Keratinocyte (primary cell): ENCODE results near the gene ZNF438. TPM values are rescaled to one million over a fixed set of nuclear protein-coding genes. Genes with fewer than 3 reads are reported as not detected.

Source experiments
- DNase-seq: peaks from one replicate; pipeline ENCODE4 v3.0.0-alpha.2; 2011; ENCODE audit warnings: low read depth, missing footprints, low spot score
- FAIRE-seq: peaks from 2 replicates; lab custom pipeline; 2011; peaks lifted over from hg19 to GRCh38; lab: Jason Lieb, UNC
- H2AFZ ChIP-seq: 2 replicates; pipeline ENCODE4 v1.6.0; 2012; ENCODE audit warnings: low read length, control low read depth, inconsistent platforms; ENCODE audit not compliant: control insufficient read depth
- H3K27ac ChIP-seq: 2 replicates; pipeline ENCODE4 v1.5.1; 2011; ENCODE audit warnings: low read length; ENCODE audit not compliant: control insufficient read depth, insufficient read depth
- H3K27me3 ChIP-seq: 3 replicates; pipeline ENCODE4 v1.6.0; 2011; ENCODE audit warnings: low read length; ENCODE audit not compliant: control insufficient read depth, insufficient read depth; ENCODE audit errors: extremely low read depth
- H3K36me3 ChIP-seq, 2 experiments: 2 replicates in 1 of 2; 3 replicates in 1 of 2; pipeline ENCODE4 v1.5.1; 2011; ENCODE audit warnings: low read length in 2 of 2, mild to moderate bottlenecking in 1 of 2; ENCODE audit not compliant: control insufficient read depth in 2 of 2, insufficient read depth in 2 of 2; ENCODE audit errors: extremely low read depth in 1 of 2
- H3K4me1 ChIP-seq: 3 replicates; pipeline ENCODE4 v1.5.1; 2011; ENCODE audit warnings: low read length; ENCODE audit not compliant: control insufficient read depth, insufficient read depth; ENCODE audit errors: extremely low read depth
- H3K4me2 ChIP-seq: 3 replicates; pipeline ENCODE4 v1.6.0; 2011; ENCODE audit warnings: low read depth, low read length; ENCODE audit not compliant: control insufficient read depth, insufficient read depth; ENCODE audit errors: extremely low read depth
- H3K4me3 ChIP-seq, 3 experiments: fragments of 200-600 bp in 1 of 3; sonication (generic) in 1 of 3; 2 replicates in 2 of 3; 3 replicates in 1 of 3; pipeline ENCODE4 v1.5.1; 2011 to 2016; ENCODE audit warnings: low read length in 3 of 3, mild to moderate bottlenecking in 3 of 3, control low read depth in 2 of 3, inconsistent platforms in 1 of 3, low read depth in 1 of 3, mixed read lengths in 1 of 3, mixed run types in 1 of 3, moderate library complexity in 1 of 3; ENCODE audit not compliant: control insufficient read depth in 2 of 3, insufficient read depth in 2 of 3; ENCODE audit errors: extremely low read depth in 1 of 3
- H3K79me2 ChIP-seq: 2 replicates; pipeline ENCODE4 v1.6.0; 2012; ENCODE audit warnings: low read length; ENCODE audit not compliant: control insufficient read depth, insufficient read depth
- H3K9ac ChIP-seq: 3 replicates; pipeline ENCODE4 v1.6.0; 2011; ENCODE audit warnings: low read length; ENCODE audit not compliant: control insufficient read depth, insufficient read depth; ENCODE audit errors: extremely low read depth
- H3K9me1 ChIP-seq: 3 replicates; pipeline ENCODE4 v1.6.0; 2011; ENCODE audit warnings: low read length; ENCODE audit not compliant: control insufficient read depth, insufficient read depth; ENCODE audit errors: extremely low read depth
- H3K9me3 ChIP-seq: 2 replicates; pipeline ENCODE4 v1.5.1; 2012; ENCODE audit warnings: low read depth, low read length; ENCODE audit not compliant: control insufficient read depth
- H4K20me1 ChIP-seq: 3 replicates; pipeline ENCODE4 v1.6.0; 2011; ENCODE audit warnings: low read length; ENCODE audit not compliant: control insufficient read depth, insufficient read depth; ENCODE audit errors: extremely low read depth
- EZH2 ChIP-seq: IDR thresholded peaks from one replicate; pipeline ENCODE4 v1.6.1; 2012; ENCODE audit warnings: inconsistent platforms, mild to moderate bottlenecking, low read length, moderate library complexity
- dilution Hi-C: fragments of 300-500 bp; cut with MboI; formaldehyde crosslinking; loops from one replicate; pipeline ENCODE4 v1.7.0; 2020; ENCODE audit warnings: low sequenced_read_pairs; ENCODE audit not compliant: extremely low pct_ligation_motif_present
- polyA plus RNA-seq, 5 experiments: library from polyadenylated mRNA; depleted of rRNA in 3 of 5; stranded (reverse) in 3 of 5; stranded (forward) in 1 of 5; unstranded in 1 of 5; fragments of >200 nt; gene quantifications; 1 replicate in 1 of 5; 2 replicates in 3 of 5; 3 replicates in 1 of 5; pipeline versions ENCODE4 v1.2.1 to v1.2.3, GENCODE V29; 2011 to 2012; ENCODE audit warnings: missing spikeins in 2 of 5, low read depth in 1 of 5, low replicate concordance in 1 of 5
- TF ChIP-seq, protein P1 (sequence below), 3 experiments: IDR thresholded peaks in 1 of 3; conservative IDR thresholded peaks in 1 of 3; optimal IDR thresholded peaks in 1 of 3; 2 replicates in 2 of 3; 3 replicates in 1 of 3; pipeline versions ENCODE3 to v1.5.1; 2011; ENCODE audit warnings: low read length in 3 of 3, mild to moderate bottlenecking in 3 of 3, moderate library complexity in 2 of 3, control low read depth in 1 of 3, inconsistent platforms in 1 of 3; ENCODE audit not compliant: insufficient read depth in 2 of 3; ENCODE audit errors: extremely low read depth in 1 of 3

ZNF438 gene
- polyA plus RNA-seq, 1 donor (not counting 4 experiments of a cell fraction or from before 2014, with no cell fraction given): 2.8 TPM

DNA sequence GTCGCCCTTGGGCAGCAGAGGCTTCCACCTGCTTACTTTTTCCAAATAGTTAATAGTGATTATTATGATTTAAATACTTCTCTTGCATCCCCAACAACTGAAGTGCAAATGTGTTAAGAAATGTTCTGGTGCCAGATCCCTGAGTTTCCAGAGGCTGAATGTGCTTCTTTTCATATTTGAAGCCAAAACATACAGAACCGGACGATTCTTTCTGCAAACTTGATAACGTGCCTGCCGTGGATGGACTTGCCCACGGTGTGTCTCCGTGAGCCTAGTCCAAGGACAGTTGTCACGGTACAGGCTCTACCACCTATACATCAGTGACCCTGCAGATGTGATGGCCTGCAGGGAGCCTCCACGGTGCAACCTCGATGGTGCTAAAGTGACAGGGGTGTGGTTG is 203.5 kb downstream of the ZNF438 start:
- no peaks in the 10 kb centered on the region for H3K79me2 ChIP-seq
- H3K9me3 ChIP-seq: no peaks in the 10 kb centered on the region
- DNase-seq (no peak), FAIRE-seq (no peak)
- dilution Hi-C loops: no loop called here
- H3K27me3 ChIP-seq: no peaks in the 10 kb centered on the region
- TF ChIP-seq, protein P1, sequence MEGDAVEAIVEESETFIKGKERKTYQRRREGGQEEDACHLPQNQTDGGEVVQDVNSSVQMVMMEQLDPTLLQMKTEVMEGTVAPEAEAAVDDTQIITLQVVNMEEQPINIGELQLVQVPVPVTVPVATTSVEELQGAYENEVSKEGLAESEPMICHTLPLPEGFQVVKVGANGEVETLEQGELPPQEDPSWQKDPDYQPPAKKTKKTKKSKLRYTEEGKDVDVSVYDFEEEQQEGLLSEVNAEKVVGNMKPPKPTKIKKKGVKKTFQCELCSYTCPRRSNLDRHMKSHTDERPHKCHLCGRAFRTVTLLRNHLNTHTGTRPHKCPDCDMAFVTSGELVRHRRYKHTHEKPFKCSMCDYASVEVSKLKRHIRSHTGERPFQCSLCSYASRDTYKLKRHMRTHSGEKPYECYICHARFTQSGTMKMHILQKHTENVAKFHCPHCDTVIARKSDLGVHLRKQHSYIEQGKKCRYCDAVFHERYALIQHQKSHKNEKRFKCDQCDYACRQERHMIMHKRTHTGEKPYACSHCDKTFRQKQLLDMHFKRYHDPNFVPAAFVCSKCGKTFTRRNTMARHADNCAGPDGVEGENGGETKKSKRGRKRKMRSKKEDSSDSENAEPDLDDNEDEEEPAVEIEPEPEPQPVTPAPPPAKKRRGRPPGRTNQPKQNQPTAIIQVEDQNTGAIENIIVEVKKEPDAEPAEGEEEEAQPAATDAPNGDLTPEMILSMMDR (optimal IDR thresholded peaks at IDR 0.05 in 1 of 3, IDR thresholded peaks at IDR 0.05 in 1 of 3, conservative IDR thresholded peaks at IDR 0.05 in 1 of 3; ENCODE audit: extremely low read depth in 1 of 3, insufficient read depth in 2 of 3, low read length in 3 of 3): no peak
- TF ChIP-seq EZH2: no peak
- H2AFZ ChIP-seq: no peak overlapping the region
- H3K36me3 ChIP-seq: no peaks in the 10 kb centered on the region
- H4K20me1 ChIP-seq: no peaks in the 10 kb centered on the region
- no peak overlapping the region for H3K4me3 ChIP-seq
- H3K4me1 ChIP-seq: no peaks in the 10 kb centered on the region
- no peaks in the 10 kb centered on the region for H3K9me1 ChIP-seq
- H3K4me2 ChIP-seq: no peak overlapping the region
- no peak overlapping the region for H3K9ac ChIP-seq
- H3K27ac ChIP-seq: no peak overlapping the region

DNA sequence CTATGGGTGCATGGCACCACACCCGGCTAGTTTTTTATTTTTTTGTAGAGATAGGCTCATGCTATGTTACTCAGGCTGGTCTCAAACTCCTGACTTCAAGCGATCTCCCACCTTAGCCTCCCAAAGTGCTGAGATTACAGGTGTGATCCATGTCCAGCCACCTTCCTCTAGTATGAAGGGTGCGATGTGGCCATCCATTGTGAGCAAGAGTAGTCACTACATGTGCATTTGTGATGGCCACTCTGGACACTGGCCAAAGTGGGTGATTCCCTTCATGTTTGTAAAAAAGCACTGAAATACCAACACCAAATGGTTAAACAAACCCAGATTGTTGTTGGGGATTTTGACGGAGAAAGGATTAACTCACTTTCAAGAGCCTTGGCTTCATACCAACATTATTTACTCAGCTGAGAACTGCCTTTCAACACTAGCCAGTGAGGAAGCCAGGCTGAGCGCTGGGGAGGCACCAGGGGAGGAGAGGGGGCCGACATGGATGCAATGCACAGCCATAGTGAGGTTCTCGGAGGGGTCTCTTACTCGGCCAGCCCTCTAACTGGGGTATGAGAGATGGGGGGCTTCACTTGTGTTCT is 204.0 kb downstream of the ZNF438 start:
- dilution Hi-C loops: no loop called here
- H4K20me1 ChIP-seq: no peaks in the 10 kb centered on the region
- H3K9me1 ChIP-seq: no peaks in the 10 kb centered on the region
- no peak overlapping the region for H3K27ac ChIP-seq
- no peaks in the 10 kb centered on the region for H3K4me1 ChIP-seq
- TF ChIP-seq EZH2: no peak
- TF ChIP-seq, protein P1 (optimal IDR thresholded peaks at IDR 0.05 in 1 of 3, IDR thresholded peaks at IDR 0.05 in 1 of 3, conservative IDR thresholded peaks at IDR 0.05 in 1 of 3; ENCODE audit: extremely low read depth in 1 of 3, insufficient read depth in 2 of 3, low read length in 3 of 3): no peak
- no peaks in the 10 kb centered on the region for H3K9me3 ChIP-seq
- DNase-seq (no peak), FAIRE-seq (no peak)
- no peak overlapping the region for H3K4me2 ChIP-seq
- H3K27me3 ChIP-seq: no peaks in the 10 kb centered on the region
- H3K36me3 ChIP-seq: no peaks in the 10 kb centered on the region
- H2AFZ ChIP-seq: no peak overlapping the region
- H3K4me3 ChIP-seq: no peak overlapping the region
- no peaks in the 10 kb centered on the region for H3K79me2 ChIP-seq
- H3K9ac ChIP-seq: no peak overlapping the region
